Measurements from ENCODE around the gene TICRR.

DNA sequence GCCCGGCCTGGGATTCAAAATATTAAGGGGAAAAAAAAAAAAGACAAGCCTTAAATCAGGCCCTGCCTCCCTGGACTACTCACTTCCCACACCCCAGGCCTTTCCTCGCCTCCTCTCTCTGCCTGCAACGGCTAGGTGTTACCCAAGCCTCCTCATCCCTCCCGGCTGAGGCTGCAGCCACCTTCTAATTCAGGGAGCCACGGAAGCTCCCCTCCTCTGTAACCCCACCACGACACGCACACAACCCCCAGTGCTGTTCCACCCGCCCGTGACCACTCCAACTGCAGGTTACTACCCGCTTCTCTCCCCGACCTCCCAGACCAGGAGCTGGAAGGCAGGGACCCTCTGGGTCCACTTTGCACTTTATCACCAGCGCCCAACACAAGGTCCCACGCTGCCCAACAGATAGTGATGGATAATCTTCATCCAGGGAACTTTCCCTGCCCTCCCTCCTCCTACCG, 79.1 kb downstream of the TICRR start:
- TF ChIP-seq CTCF (IDR thresholded peaks at IDR 0.05) (no peak), POLR2AphosphoS5 (IDR thresholded peaks at IDR 0.05; ENCODE audit: low read depth, low read length) (no peak)
